NCI-H446 (cell line): ENCODE results near the gene S100A8.
A peak's percentile ranks its signal among the peaks of the same experiment; 100 is the strongest.
"Not testable (repeated sequence)": the region's sequence is repeated elsewhere in the genome, so short reads cannot be mapped to it uniquely, and the experiment has no call there.

Source experiments
- DNase-seq, 2 experiments: peaks; one replicate each; lab custom pipeline; 2025; lab: John Stamatoyannopoulos, UW

The S100A8 gene

DNA sequence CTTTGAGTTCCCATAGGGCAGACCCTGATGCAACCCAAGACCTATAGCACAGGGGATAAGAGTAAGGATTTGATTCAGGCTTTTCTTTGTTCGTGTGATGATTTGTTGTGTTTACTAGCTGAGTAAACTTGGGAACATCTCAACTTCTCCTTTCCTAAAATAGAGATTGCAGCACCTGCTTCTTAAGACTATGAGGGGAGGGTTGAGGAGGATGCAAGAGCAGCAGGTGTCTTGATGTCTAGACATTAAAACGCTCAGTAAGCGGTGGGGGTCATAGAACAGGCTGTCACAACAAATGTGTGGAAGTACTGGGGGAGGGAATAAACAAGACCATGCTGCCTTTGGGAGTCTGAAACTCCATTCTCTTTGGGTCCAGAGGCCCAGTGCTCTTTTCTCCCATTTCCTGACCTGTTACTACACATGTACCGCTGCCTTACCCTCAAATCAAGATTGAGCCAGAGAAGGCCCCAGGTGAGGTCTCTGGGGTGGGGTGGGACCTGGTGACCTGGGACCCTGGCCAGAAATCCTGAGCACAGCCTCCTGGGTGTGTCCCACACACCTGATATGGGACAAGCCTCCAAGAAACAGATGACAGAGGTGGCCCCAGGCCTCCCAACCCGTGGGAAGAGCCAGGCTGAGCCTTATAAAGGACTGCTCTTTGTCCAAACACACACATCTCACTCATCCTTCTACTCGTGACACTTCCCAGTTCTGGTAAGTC is 25.1 kb upstream of the S100A8 start, which contains the start of gene S100A7A:
Gene S100A7A (plus strand): TSS at position 671 of the 721 bp plus-strand sequence. CDS start 1,563 bp downstream, outside the sequence.
- no peak for DNase-seq

GRCh38 chr1:153413961-153414360 is 23.1 kb upstream of the S100A8 start:
- DNase-seq, result not testable (repeated sequence)

DNA sequence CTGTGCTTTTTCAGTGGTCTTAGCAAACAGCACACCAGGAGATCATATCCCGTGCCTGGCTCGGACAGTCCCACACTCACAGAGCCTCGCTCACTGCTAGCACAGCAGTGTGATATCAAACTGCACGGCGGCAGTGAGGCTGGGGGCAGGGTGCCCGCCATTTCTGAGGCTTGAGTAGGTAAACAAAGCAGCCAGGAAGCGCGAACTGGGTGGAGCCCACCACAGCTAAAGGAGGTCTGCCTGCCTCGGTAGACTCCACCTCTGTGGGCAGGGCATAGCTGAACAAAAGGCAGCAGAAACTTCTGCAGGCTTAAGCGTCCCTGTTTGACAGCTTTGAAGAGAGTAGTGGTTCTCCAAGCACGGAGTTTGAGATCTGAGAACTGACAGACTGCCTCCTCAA is 16.4 kb upstream of the S100A8 start:
- not testable (repeated sequence) for DNase-seq

GRCh38 chr1:153405825-153406599 is 15.1 kb upstream of the S100A8 start:
- not testable (repeated sequence) for DNase-seq

GRCh38 chr1:153404768-153405167 is 13.9 kb upstream of the S100A8 start:
- DNase-seq, result peak in 1 of 2 experiments; percentile 36

- DNase-seq, result no peak
Measured at GRCh38 chr1:153404086-153404635, 13.3 kb upstream of the S100A8 start.

GRCh38 chr1:153403421-153404085 is 12.7 kb upstream of the S100A8 start:
- DNase-seq, result no peak

DNA sequence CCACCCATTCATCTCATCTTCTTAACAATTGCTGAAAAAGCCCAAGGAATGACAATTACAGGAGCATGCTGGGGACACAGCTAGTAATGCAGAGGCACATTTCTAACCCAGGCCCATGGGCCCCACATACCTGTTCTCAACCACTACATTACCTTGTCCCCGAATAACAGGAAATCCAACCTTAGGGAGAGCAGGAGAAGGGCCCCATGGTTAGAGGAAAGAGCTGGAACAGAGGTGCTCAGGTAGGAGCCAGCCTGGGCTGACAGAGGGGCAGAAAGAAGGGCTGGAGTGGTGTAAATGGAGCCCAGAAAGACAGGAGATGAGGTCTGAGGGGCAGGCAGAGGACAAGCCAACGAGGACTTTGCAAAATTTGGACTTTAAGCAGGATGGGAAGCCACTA is 11.4 kb upstream of the S100A8 start:
- no peak for DNase-seq

DNA sequence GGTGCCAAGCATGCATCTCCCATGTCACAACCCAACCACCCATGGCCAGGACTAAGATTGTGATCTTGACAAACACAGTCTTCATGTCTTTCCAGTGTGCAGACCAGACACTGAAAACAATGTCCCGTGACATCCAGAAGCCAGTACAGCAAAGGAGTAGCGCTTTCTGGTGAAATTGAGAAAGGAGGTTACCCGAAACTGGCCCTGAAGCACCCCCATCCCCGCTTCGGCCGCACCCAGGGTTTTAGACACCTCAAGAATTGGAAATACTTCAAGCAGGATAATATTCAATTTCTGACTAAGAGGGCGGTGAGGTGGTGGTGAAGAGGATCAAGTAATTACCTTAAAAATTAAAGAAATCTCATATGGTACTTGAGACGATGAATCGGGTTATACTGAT is 10.6 kb upstream of the S100A8 start:
- DNase-seq, result no peak

- no peak for DNase-seq
Measured at GRCh38 chr1:153400244-153400643, 9.4 kb upstream of the S100A8 start.

DNA sequence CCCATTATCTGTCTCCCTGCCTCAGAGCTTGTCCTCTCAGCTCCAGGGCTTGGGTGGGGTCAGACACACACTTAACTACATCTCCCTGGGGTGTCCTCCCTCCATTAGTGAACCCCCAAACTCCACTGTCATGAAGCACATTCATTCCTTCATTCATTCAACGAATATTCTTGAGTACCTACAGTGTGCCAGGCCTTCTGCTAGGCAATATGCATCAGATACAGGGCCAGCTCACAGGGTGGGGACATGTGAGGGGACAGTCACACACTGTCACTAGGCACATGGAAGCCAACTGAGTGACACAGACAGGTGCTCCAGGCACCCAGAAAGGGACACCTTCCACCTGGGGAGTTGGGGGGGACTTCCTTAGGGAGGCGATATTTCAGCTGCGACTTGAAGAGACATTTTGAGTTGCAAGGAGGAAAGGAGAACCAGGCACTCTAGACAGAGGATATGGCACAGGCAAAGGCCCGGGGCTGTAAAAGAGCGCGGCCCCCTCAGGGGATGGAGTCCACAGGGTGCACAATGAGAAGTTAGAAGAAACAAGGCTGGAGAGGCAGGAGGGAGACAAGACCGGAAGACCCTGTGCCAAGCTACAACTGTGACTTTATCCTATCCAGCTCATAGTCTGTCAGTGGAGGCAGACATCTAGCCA is 8.7 kb upstream of the S100A8 start:
- no peak for DNase-seq

- DNase-seq, result no peak
Measured at GRCh38 chr1:153397924-153398651, 7.2 kb upstream of the S100A8 start.

GRCh38 chr1:153397051-153397923 is 6.4 kb upstream of the S100A8 start:
- DNase-seq, result no peak

- DNase-seq, result no peak
Measured at GRCh38 chr1:153396461-153396860, 5.6 kb upstream of the S100A8 start.

DNA sequence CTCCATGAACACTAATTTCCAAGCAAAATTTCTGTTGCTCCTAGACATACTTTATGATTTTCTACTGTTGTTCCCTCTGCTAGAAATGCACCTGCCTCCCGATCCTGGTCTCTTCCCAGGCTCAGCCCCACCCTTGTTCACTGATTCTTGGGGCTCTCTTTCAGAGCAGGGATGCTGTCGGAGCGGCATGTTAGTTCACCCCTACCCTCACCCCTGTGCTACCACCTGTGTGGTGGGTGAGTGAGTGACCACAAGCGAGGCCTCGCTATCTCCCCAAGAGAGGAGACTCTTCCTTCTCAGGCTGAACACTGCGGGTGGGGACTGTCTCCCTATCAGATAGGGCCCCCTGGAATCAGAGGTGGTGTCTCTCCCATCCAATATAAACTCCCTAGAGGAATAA is 4.9 kb upstream of the S100A8 start:
- DNase-seq, result no peak

GRCh38 chr1:153395136-153395685 is 4.3 kb upstream of the S100A8 start:
- DNase-seq, result no peak

DNA sequence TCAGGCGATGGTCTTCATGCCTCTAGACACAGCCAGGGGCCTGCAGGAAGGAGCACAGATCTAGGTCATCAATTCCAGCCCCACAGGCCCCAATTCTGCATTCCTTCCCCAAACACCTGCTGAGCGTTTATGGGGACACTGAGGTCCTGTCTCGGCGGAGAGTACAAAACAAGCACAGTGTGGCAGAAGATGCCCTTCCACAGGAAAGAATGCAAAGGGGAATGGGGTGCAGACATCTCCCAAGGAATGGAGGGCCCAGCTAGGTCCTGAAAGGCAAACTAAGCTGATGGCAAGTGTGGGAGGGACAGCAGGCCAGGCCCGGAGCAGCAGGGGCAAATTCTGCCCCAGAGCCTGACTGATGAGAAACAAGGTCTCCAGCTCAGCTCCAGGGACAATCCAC is 3.5 kb upstream of the S100A8 start:
- DNase-seq, result no peak

DNA sequence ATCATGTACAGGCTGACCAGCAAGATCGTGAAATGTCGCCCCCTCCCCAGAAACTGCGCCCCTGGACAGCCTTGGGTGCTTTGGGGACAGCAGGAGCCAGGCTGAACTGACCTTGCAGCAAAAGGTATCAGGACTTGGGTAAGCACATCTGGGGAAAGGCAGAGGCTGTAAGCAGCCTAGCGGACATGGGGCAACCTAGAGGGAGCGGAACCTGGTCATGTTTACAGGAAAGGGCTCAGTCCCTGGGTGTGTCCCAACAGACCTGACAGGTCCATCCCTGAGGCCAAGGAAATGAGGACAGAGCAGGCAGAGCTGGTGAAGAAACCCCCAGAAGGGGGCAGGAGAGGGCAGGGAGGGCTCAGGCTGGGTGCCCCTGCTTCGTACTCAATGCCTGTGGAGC is 3.1 kb upstream of the S100A8 start:
- DNase-seq, result no peak

DNA sequence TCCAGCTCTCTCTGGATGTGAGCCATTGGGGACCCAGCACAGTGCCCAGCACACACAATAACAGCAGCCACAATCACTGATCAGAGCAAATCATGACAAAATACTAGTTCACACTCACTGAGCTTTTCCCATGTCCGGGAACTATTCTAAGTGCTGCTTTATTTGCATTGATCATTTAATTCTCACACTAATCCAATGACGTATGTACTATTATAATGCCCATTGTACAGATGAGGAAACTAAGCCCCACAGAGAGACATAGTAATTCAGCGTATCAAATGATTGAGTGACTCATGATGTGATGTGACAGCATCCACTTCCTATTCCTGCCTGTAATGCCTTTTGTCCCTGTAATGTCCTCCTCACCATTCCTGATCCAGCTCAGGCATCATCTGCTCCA is 1.9 kb upstream of the S100A8 start:
- DNase-seq, result no peak

GRCh38 chr1:153392258-153392657 is 1.4 kb upstream of the S100A8 start:
- DNase-seq, result no peak
